Measurements from ENCODE around the gene KCTD11. TPM values are rescaled to one million over a fixed set of nuclear protein-coding genes. Genes with fewer than 3 reads are reported as not detected.

The KCTD11 gene
- polyA plus RNA-seq, 1 donor (not counting 4 experiments of a cell fraction or from before 2014, with no cell fraction given) = 18.5 TPM

- no peak overlapping the region for H3K9ac ChIP-seq (ENCODE audit: control insufficient read depth, extremely low read depth, insufficient read depth, low read length)
- H3K4me1 ChIP-seq (ENCODE audit: control insufficient read depth, extremely low read depth, insufficient read depth, low read length) = peaks cover 14% of the 10 kb centered on the region
- H3K9me1 ChIP-seq (ENCODE audit: control insufficient read depth, extremely low read depth, insufficient read depth, low read length) = no peaks in the 10 kb centered on the region
- no peaks in the 10 kb centered on the region for H3K9me3 ChIP-seq (ENCODE audit: control insufficient read depth, low read depth, low read length)
- H3K4me3 ChIP-seq (ENCODE audit: control insufficient read depth in 2 of 3, extremely low read depth in 1 of 3, insufficient read depth in 2 of 3, low read depth in 1 of 3, low read length in 3 of 3) = no peak overlapping the region
- no peak overlapping the region for H3K4me2 ChIP-seq (ENCODE audit: control insufficient read depth, extremely low read depth, insufficient read depth, low read depth, low read length)
- no peak for TF ChIP-seq CTCF (optimal IDR thresholded peaks at IDR 0.05 in 1 of 3, IDR thresholded peaks at IDR 0.05 in 1 of 3, conservative IDR thresholded peaks at IDR 0.05 in 1 of 3; ENCODE audit: extremely low read depth in 1 of 3, insufficient read depth in 2 of 3, low read length in 3 of 3)
- TF ChIP-seq EZH2 (IDR thresholded peaks at IDR 0.05; ENCODE audit: low read length) = no peak
- H3K27ac ChIP-seq (ENCODE audit: control insufficient read depth, insufficient read depth, low read length) = no peak overlapping the region
- DNase-seq (ENCODE audit: low read depth, low spot score) = no peak
- peaks cover 7% of the 10 kb centered on the region for H3K79me2 ChIP-seq (ENCODE audit: control insufficient read depth, insufficient read depth, low read length)
- FAIRE-seq = no peak
- H3K36me3 ChIP-seq (ENCODE audit: control insufficient read depth in 2 of 2, extremely low read depth in 1 of 2, insufficient read depth in 2 of 2, low read length in 2 of 2) = peaks cover 5 to 23% of the 10 kb centered on the region in 2 experiments
- H4K20me1 ChIP-seq (ENCODE audit: control insufficient read depth, extremely low read depth, insufficient read depth, low read length) = peaks cover 3% of the 10 kb centered on the region
- H3K27me3 ChIP-seq (ENCODE audit: control insufficient read depth, extremely low read depth, insufficient read depth, low read length) = no peaks in the 10 kb centered on the region
- no peak overlapping the region for H2AFZ ChIP-seq (ENCODE audit: control insufficient read depth, low read length)
- dilution Hi-C loops (cut with MboI; ENCODE audit: extremely low pct_ligation_motif_present, low sequenced_read_pairs) = no loop called here
Measured at GRCh38 chr17:7383371-7383741, 31.4 kb downstream of the KCTD11 start.

GRCh38 chr17:7383742-7384488 lies 32.0 kb downstream of the KCTD11 start:
- Histone ChIP-seq H3K27ac (ENCODE audit: control insufficient read depth, insufficient read depth, low read length) (no peak overlapping the region), H3K9me1 (ENCODE audit: control insufficient read depth, extremely low read depth, insufficient read depth, low read length) (no peaks in the 10 kb centered on the region), H3K4me3 (ENCODE audit: control insufficient read depth in 2 of 3, extremely low read depth in 1 of 3, insufficient read depth in 2 of 3, low read depth in 1 of 3, low read length in 3 of 3) (no peak overlapping the region), H3K4me1 (ENCODE audit: control insufficient read depth, extremely low read depth, insufficient read depth, low read length) (peaks cover 14% of the 10 kb centered on the region), H3K9me3 (ENCODE audit: control insufficient read depth, low read depth, low read length) (no peaks in the 10 kb centered on the region), H3K9ac (ENCODE audit: control insufficient read depth, extremely low read depth, insufficient read depth, low read length) (no peak overlapping the region), H3K27me3 (ENCODE audit: control insufficient read depth, extremely low read depth, insufficient read depth, low read length) (no peaks in the 10 kb centered on the region), H4K20me1 (ENCODE audit: control insufficient read depth, extremely low read depth, insufficient read depth, low read length) (peaks cover 3% of the 10 kb centered on the region), H3K4me2 (ENCODE audit: control insufficient read depth, extremely low read depth, insufficient read depth, low read depth, low read length) (no peak overlapping the region), H3K36me3 (ENCODE audit: control insufficient read depth in 2 of 2, extremely low read depth in 1 of 2, insufficient read depth in 2 of 2, low read length in 2 of 2) (peaks cover 11 to 28% of the 10 kb centered on the region in 2 experiments), H2AFZ (ENCODE audit: control insufficient read depth, low read length) (no peak overlapping the region), H3K79me2 (ENCODE audit: control insufficient read depth, insufficient read depth, low read length) (peaks cover 7% of the 10 kb centered on the region)
- dilution Hi-C loops (cut with MboI; ENCODE audit: extremely low pct_ligation_motif_present, low sequenced_read_pairs) = no loop called here
- TF ChIP-seq CTCF (optimal IDR thresholded peaks at IDR 0.05 in 1 of 3, IDR thresholded peaks at IDR 0.05 in 1 of 3, conservative IDR thresholded peaks at IDR 0.05 in 1 of 3; ENCODE audit: extremely low read depth in 1 of 3, insufficient read depth in 2 of 3, low read length in 3 of 3) (no peak), EZH2 (IDR thresholded peaks at IDR 0.05; ENCODE audit: low read length) (no peak)
- no peak for DNase-seq (ENCODE audit: low read depth, low spot score)
- no peak for FAIRE-seq

Measured in keratinocyte (primary cell).